HepG2 (cell line): ENCODE results near the gene ACADVL. TPM values are rescaled to one million over a fixed set of nuclear protein-coding genes. Genes with fewer than 3 reads are reported as not detected.

ENCODE experiments used
- FOXC1 ChIP-seq: sonication (generic); formaldehyde crosslinking; IDR thresholded peaks from 2 replicates; pipeline ENCODE4 v1.8.0; 2022; ENCODE audit warnings: mild to moderate bottlenecking, missing genetic modification reagents, borderline replicate concordance
- HES4 ChIP-seq: sonication (generic); formaldehyde crosslinking; IDR thresholded peaks from 2 replicates; pipeline ENCODE4 v1.9.0; 2021; ENCODE audit warnings: mild to moderate bottlenecking, missing genetic modification reagents, borderline replicate concordance
- IKZF1 ChIP-seq: fragments of 450-650 bp; IDR thresholded peaks from 2 replicates; pipeline ENCODE4 v1.7.1; 2016
- MAFF ChIP-seq: IDR thresholded peaks from 2 replicates; pipeline ENCODE4 v1.6.1; 2011; ENCODE audit warnings: low read depth, low read length, improper control_type of control experiment
- NRL ChIP-seq: sonication (generic); formaldehyde crosslinking; IDR thresholded peaks from 2 replicates; pipeline ENCODE4 v1.5.0; 2020; ENCODE audit warnings: missing genetic modification reagents, mild to moderate bottlenecking, moderate library complexity, borderline replicate concordance
- SNAI1 ChIP-seq: sonication (generic); formaldehyde crosslinking; IDR thresholded peaks from 2 replicates; pipeline ENCODE4 v1.5.0; 2020; ENCODE audit warnings: mild to moderate bottlenecking, missing genetic modification reagents, borderline replicate concordance
- STAG1 ChIP-seq: sonication (generic); formaldehyde crosslinking; IDR thresholded peaks from 2 replicates; pipeline ENCODE4 v1.4.0; 2020; ENCODE audit warnings: missing genetic modification reagents
- XRCC5 ChIP-seq: fragments of 200-400 bp; formaldehyde crosslinking; optimal IDR thresholded peaks from 2 replicates; pipeline ENCODE3; 2017; ENCODE audit warnings: mild to moderate bottlenecking, low read length
- ZNF772 ChIP-seq: sonication (generic); formaldehyde crosslinking; IDR thresholded peaks from 2 replicates; pipeline ENCODE4 v1.5.0; 2020; ENCODE audit warnings: mild to moderate bottlenecking, missing genetic modification reagents
- polyA plus RNA-seq, 8 experiments: library from polyadenylated mRNA; depleted of rRNA in 3 of 8; stranded (reverse) in 7 of 8; unstranded in 1 of 8; fragments of >200 nt; fragmentation: Illumina TruSeq in 4 of 8; extraction: Trizol in 4 of 8; gene quantifications; 2 replicates each; pipeline versions ENCODE4 v1.2.1 to v1.2.3, GENCODE V29; 2011 to 2016; ENCODE audit warnings: low read depth in 4 of 8, missing spikeins in 1 of 8, mixed read lengths in 1 of 8; ENCODE audit not compliant: insufficient read depth in 1 of 8
- total RNA-seq, 5 experiments: library from RNA; depleted of rRNA; stranded (reverse); fragments of >200 nt; fragmentation: Illumina TruSeq; extraction: Trizol; gene quantifications; 2 replicates each; pipeline ENCODE4 v1.2.3, GENCODE V29; 2016; ENCODE audit warnings: low read depth in 1 of 5
- TF ChIP-seq, protein P1 (sequence below): sonication (generic); formaldehyde crosslinking; conservative IDR thresholded peaks from 2 replicates; pipeline ENCODE4 v1.8.0; 2022; ENCODE audit warnings: low read depth, missing genetic modification reagents
- TF ChIP-seq, protein P2 (sequence below): sonication (generic); formaldehyde crosslinking; IDR thresholded peaks from 2 replicates; pipeline ENCODE4 v1.9.0; 2021; ENCODE audit warnings: missing genetic modification reagents, mild to moderate bottlenecking, borderline replicate concordance
- TF ChIP-seq, protein P3 (sequence below): sonication (generic); formaldehyde crosslinking; IDR thresholded peaks from 2 replicates; pipeline ENCODE4 v1.5.1; 2020; ENCODE audit warnings: missing genetic modification reagents, mild to moderate bottlenecking, borderline replicate concordance

ACADVL gene
- total and polyA plus RNA-seq, 2 of the 13 experiments (the other 11 are each of a cell fraction or from before 2014, with no cell fraction given): 219 to 412 TPM

DNA sequence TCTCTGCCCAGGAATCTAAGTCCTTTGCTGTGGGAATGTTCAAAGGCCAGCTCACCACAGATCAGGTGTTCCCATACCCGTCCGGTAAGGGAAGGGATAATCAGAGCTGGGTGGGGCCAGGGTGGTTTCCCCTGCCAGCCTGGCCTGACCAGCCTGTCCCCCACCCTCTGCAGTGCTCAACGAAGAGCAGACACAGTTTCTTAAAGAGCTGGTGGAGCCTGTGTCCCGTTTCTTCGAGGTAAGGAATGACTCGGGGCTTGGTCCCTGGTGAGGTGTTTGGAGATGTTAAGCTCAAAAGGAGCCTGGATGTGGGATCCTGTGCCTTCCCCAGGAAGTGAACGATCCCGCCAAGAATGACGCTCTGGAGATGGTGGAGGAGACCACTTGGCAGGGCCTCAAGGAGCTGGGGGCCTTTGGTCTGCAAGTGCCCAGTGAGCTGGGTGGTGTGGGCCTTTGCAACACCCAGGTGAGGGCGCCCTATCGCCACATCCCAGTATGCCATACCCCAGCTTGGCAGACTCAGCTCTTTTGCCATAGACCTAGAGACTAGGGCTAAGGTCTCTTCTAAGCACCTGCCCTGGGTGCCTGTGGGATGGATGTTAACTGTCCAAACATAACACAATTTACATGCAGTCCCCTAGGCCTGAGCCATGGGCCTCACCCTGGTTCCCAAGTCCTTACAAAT, 997 bp downstream of the ACADVL start (continued):
- TF ChIP-seq MAFF (peak; percentile 57; the same call in 1 of the 2 replicates), ZNF772 (CRISPR knock-in tag) (peak; percentile 71), NRL (CRISPR knock-in tag) (no peak), HES4 (CRISPR knock-in tag) (no peak), XRCC5 (peak; percentile 29), SNAI1 (CRISPR knock-in tag) (no peak), IKZF1 (no peak), FOXC1 (CRISPR knock-in tag) (no peak), STAG1 (peak; percentile 56)
- TF ChIP-seq, protein P1, sequence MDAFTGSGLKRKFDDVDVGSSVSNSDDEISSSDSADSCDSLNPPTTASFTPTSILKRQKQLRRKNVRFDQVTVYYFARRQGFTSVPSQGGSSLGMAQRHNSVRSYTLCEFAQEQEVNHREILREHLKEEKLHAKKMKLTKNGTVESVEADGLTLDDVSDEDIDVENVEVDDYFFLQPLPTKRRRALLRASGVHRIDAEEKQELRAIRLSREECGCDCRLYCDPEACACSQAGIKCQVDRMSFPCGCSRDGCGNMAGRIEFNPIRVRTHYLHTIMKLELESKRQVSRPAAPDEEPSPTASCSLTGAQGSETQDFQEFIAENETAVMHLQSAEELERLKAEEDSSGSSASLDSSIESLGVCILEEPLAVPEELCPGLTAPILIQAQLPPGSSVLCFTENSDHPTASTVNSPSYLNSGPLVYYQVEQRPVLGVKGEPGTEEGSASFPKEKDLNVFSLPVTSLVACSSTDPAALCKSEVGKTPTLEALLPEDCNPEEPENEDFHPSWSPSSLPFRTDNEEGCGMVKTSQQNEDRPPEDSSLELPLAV (CRISPR knock-in tag): no peak
- TF ChIP-seq, protein P2, sequence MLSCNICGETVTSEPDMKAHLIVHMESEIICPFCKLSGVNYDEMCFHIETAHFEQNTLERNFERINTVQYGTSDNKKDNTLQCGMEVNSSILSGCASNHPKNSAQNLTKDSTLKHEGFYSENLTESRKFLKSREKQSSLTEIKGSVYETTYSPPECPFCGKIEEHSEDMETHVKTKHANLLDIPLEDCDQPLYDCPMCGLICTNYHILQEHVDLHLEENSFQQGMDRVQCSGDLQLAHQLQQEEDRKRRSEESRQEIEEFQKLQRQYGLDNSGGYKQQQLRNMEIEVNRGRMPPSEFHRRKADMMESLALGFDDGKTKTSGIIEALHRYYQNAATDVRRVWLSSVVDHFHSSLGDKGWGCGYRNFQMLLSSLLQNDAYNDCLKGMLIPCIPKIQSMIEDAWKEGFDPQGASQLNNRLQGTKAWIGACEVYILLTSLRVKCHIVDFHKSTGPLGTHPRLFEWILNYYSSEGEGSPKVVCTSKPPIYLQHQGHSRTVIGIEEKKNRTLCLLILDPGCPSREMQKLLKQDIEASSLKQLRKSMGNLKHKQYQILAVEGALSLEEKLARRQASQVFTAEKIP (CRISPR knock-in tag): no peak
- TF ChIP-seq, protein P3, sequence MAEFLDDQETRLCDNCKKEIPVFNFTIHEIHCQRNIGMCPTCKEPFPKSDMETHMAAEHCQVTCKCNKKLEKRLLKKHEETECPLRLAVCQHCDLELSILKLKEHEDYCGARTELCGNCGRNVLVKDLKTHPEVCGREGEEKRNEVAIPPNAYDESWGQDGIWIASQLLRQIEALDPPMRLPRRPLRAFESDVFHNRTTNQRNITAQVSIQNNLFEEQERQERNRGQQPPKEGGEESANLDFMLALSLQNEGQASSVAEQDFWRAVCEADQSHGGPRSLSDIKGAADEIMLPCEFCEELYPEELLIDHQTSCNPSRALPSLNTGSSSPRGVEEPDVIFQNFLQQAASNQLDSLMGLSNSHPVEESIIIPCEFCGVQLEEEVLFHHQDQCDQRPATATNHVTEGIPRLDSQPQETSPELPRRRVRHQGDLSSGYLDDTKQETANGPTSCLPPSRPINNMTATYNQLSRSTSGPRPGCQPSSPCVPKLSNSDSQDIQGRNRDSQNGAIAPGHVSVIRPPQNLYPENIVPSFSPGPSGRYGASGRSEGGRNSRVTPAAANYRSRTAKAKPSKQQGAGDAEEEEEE: no peak
